ENCODE measurements around the gene RNF111. TPM values are rescaled to one million over a fixed set of nuclear protein-coding genes. Genes with fewer than 3 reads are reported as not detected.

RNF111 gene
- total and polyA plus RNA-seq, 9 of the 15 experiments (the other 6 are each of a cell fraction or from before 2014, with no cell fraction given): 7.9 to 26.0 (median 14.4) TPM

DNA sequence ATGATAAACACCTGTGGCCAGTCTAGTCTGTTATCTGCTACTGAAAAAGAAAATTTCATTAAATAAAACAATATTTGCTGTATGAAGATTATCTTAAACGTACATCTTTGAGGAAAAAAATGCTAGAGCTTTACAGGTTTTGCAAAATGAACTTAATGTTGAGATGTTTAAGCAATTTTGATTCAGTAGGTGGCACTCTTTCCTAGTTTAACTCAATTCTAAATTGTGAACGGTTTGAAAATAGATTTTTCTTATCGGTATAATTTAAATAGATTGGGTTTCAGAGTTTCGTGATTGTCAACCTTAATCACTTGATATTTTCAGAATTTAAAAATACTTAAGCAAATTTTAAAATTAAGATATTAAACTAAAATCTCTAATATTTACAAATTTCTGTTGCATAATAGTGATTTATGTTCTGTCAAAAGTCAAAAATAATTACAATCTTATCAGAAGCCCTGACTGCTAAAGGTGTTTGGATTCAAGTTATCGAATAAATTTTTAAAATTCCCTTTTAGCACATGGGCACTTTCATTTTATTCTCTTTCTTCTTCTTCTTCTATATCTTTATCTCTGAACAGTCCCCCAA, 7.0 kb upstream of the RNF111 start (continued):
- no peak for TF ChIP-seq ZKSCAN8 (CRISPR knock-in tag; IDR thresholded peaks at IDR 0.05)
- no peak for TF ChIP-seq ARHGAP35 (IDR thresholded peaks at IDR 0.05; ENCODE audit: partially characterized antibody)
- TF ChIP-seq, protein P1, sequence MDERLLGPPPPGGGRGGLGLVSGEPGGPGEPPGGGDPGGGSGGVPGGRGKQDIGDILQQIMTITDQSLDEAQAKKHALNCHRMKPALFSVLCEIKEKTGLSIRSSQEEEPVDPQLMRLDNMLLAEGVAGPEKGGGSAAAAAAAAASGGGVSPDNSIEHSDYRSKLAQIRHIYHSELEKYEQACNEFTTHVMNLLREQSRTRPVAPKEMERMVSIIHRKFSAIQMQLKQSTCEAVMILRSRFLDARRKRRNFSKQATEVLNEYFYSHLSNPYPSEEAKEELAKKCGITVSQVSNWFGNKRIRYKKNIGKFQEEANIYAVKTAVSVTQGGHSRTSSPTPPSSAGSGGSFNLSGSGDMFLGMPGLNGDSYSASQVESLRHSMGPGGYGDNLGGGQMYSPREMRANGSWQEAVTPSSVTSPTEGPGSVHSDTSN (CRISPR knock-in tag; IDR thresholded peaks at IDR 0.05; ENCODE audit: low read depth): no peak
- TF ChIP-seq, protein P1 (tag; conservative IDR thresholded peaks at IDR 0.05; ENCODE audit: low read depth): peak; percentile 90
- TF ChIP-seq, protein P2, sequence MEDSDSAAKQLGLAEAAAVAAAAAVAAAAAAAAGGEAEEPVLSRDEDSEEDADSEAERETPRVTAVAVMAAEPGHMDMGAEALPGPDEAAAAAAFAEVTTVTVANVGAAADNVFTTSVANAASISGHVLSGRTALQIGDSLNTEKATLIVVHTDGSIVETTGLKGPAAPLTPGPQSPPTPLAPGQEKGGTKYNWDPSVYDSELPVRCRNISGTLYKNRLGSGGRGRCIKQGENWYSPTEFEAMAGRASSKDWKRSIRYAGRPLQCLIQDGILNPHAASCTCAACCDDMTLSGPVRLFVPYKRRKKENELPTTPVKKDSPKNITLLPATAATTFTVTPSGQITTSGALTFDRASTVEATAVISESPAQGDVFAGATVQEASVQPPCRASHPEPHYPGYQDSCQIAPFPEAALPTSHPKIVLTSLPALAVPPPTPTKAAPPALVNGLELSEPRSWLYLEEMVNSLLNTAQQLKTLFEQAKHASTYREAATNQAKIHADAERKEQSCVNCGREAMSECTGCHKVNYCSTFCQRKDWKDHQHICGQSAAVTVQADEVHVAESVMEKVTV (CRISPR knock-in tag; IDR thresholded peaks at IDR 0.05): peak; percentile 57

All from K562 (cell line).